Vagina (tissue), 2 donors: ENCODE data around the gene ALG6.

Experiments
- CTCF ChIP-seq, 3 experiments: fragments of 450-650 bp in 2 of 3; fragments of 200-600 bp in 1 of 3; sonication (generic) in 1 of 3; IDR thresholded peaks; one replicate each; pipeline ENCODE4 v1.5.1; 2017 to 2019; ENCODE audit warnings: antibody characterized with exemption in 3 of 3, mild to moderate bottlenecking in 2 of 3, moderate library complexity in 2 of 3
- POLR2AphosphoS5 ChIP-seq, 2 donors: sonication (generic); formaldehyde crosslinking; IDR thresholded peaks; one replicate each; pipeline ENCODE4 v1.9.0; 2017; ENCODE audit warnings: antibody characterized with exemption in 2 of 2, mild to moderate bottlenecking in 2 of 2, low read depth in 1 of 2; ENCODE audit not compliant: insufficient read depth in 1 of 2

GRCh38 chr1:63362578-63362977, 4.8 kb upstream of the ALG6 start:
- TF ChIP-seq CTCF (IDR thresholded peaks at IDR 0.05) (no peak), POLR2AphosphoS5 (IDR thresholded peaks at IDR 0.05; ENCODE audit: insufficient read depth in 1 of 2, low read depth in 1 of 2) (no peak)
